Measurements from ENCODE around the gene GDI2.

DNA sequence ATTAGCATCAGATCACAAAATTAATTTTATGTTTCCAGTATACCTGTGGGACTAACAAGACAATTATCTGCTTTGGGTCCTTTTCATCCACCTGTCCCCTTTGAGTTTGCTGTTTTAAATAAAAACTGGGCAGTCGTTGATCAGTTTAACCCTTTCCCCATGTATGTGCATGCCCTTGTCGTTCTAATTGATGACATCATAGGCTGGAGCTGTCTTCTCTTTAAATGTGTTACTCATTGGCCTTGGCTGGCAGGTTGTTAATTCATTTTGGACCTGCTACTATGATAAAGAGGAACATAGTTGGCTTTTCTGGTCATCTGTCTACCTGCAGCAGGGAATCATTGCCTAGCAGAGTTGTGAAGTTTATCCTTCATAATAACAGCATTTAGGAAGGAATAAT is 74.8 kb downstream of the GDI2 start:
- TF ChIP-seq POLR2A (IDR thresholded peaks at IDR 0.05; ENCODE audit: low read depth, low read length) (no peak), POLR2AphosphoS5 (IDR thresholded peaks at IDR 0.05; ENCODE audit: low read depth, low read length) (no peak)
